Esophagus mucosa (tissue), 1 donor: ENCODE data around the gene FOXF2. TPM values are rescaled to one million over a fixed set of nuclear protein-coding genes. Genes with fewer than 3 reads are reported as not detected.

Experiments
- ATAC-seq: fragments of 200-7000 bp; cut with Tn5 transposase; one replicate; pipeline ENCODE4 v1.9.1; 2020
- total RNA-seq: library from RNA; stranded (reverse); gene quantifications from one replicate; pipeline ENCODE4 v1.2.4, GENCODE V29; 2023
- donor health status: DM: yes; HTN: yes; CAD: no.

FOXF2 gene
- total RNA-seq, 1 donor from 2014 or later, result 0.64 TPM

GRCh38 chr6:1391800-1392309 lies 2.5 kb downstream of the FOXF2 start:
- ATAC-seq, result no peak

DNA sequence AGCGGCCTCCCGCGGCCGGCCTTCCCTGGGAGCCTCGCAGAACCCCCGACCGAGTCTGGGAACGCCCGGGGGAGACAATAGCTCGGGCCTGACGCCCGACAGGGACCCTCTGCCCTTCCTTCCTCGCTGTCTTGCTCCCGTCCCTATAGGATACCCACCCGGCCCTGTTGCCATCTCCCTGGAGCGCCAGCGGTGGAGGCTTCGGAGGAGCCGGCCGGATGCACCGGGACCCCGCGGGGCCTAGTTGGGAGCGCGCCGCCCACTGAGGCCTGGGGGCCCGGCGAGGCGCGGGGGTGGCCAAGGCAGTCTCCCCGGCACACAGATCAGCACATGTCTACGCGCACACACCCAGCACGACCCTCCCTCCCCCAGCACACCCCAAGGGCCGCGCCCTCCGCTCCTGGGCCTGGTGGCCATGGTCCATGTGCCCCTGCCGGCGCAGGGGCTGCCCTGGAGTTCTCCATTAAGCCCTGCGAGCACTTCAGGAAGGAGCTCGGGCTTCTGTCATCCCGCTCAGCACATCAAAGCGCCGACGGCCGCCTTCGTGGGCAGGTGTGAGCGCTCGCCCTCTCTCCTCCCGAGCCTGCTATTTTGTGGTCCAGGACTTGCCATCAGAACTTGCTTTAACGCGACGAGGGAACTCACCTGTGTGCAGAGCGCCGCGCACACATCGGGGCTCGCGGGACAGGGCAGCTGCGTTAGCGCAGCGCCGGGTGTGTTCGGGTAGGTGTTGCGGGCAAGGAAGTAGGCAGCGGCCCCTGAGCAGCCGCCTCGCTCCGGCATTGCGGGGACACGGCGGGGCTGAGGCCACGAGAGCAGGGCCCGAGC lies 3.7 kb downstream of the FOXF2 start:
- no peak for ATAC-seq

- ATAC-seq, result no peak
Observed at GRCh38 chr6:1393641-1394283, 4.4 kb downstream of the FOXF2 start.

- ATAC-seq, result no peak
Observed at GRCh38 chr6:1394514-1395463, 5.4 kb downstream of the FOXF2 start.

- ATAC-seq, result no peak
Observed at GRCh38 chr6:1395506-1395905, 6.1 kb downstream of the FOXF2 start.

GRCh38 chr6:1395941-1396908 lies 6.8 kb downstream of the FOXF2 start:
- no peak for ATAC-seq

GRCh38 chr6:1396952-1397868 lies 7.8 kb downstream of the FOXF2 start:
- peak; percentile 53 for ATAC-seq

DNA sequence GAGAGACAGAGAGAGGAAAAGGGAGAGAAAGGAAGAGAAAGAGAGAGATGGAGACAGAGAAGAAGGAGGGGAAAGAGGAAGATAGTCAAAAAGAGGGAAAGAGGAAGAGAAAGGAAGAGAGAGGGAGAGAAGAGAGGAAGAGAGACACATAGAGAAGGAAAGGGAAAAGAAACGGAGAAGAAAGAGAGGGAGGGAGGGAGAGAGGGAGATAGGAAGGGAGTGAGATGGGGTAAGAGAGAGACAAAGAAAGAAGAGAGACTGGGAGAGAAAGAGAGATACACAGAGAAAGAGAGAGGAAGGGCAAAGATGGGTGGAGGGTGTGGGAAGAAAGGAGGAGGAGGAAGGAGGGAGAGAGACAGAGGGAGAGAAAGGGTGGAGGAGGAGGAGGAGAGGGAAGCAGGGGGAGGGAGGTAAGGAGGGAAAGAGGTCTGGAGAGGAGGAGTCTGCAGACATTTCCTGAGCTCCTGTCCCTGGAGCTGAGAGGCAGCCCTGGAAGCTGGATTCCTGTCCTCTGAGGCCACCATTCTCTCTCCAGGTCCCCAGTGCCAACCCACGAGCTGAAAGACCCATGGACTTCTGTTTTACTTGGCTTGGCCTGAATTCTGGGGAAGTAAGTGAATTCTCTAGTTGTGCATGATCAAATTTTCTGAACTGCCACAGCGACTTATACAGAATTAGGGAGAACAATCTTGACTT lies 9.9 kb downstream of the FOXF2 start:
- ATAC-seq, result no peak

DNA sequence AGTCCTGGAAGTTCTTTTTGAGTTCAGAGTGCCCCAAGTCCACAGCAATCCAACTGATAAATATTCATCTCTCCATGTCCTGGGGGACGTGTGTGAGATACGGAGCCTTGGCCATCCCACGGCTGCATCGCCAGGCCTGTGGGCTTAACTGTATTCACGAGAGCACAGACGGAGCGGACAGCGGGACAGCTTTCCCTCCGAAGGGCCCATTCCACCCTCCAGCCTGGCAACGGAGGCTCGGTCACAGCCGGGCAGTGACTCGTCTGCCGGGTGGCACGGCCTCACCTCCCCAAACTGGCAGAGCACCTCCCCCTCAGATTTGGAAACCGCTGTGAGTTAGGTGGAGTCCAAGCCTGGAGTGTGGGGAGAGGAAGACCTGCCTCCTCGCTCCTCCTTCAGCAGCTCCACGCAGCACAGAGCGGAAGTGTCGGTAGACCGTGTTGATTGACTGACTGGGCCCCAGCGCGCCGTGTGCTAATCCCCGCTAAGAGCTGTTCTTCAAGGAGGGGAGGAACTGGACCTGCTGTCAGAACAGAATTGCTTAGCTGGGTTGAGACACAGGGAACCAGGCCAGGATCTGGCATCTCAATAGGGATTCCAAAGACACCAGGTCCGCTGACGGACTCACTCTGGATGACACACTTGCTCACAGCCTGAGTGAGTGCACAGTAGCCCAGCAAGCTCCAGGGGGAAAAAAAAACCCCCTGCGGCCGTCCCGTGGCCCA lies 10.9 kb downstream of the FOXF2 start:
- no peak for ATAC-seq

GRCh38 chr6:1402369-1402768 lies 13.0 kb downstream of the FOXF2 start:
- ATAC-seq, result no peak

DNA sequence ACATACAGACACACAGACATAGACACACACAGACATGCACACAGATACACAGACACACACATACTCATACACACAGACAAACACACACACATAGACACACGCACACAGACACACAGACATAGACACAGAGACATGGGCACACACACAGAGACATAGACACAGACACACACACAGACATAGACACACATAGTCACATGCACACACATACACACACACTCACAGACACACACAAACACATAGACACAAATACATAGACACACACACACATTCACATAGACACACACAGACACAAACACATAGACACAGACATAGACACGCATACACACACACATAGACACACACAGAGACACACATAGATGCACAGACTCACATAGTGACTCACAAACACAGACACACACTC lies 13.5 kb downstream of the FOXF2 start:
- no peak for ATAC-seq

DNA sequence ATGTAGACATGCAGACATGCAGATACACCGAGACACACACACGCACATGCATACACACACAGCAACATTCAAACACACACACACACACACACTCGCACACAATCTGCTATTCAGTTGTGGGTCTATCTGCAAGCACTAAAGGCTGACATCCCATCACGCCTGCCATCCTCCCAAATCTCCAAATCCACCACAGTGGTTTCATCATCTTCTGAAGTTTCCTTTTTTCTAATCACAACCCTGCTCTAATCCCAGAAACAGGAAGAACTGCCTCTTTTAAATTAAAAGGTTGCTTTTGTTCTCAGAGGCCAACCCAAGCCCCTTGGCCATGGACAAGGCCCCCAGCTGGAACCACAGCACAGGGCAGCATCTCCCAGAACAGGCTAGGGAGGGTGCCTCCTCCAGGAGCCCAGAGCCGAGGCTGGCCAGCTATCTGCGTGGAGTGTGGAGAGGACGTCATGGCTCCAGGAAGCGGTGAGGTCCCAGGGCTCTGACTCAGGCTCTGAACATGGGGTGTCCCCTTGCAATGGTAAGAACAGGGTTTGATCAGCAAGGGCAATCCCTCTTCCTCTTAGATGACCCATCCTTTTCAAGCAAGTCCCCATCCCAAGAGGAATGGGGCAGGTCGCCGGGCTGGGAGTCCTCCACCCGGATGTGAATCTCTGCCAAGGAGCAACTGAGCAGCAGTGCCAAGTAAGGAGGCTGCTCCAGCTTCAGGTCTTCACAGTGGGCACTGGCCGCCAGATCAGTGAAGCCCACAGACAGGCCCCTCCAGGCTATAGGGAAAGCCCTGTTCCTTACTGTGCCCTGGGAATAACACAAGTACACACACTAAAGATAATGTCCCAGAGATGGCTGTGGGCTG lies 14.7 kb downstream of the FOXF2 start:
- ATAC-seq, result no peak

GRCh38 chr6:1404713-1405098 lies 15.3 kb downstream of the FOXF2 start:
- ATAC-seq, result no peak

DNA sequence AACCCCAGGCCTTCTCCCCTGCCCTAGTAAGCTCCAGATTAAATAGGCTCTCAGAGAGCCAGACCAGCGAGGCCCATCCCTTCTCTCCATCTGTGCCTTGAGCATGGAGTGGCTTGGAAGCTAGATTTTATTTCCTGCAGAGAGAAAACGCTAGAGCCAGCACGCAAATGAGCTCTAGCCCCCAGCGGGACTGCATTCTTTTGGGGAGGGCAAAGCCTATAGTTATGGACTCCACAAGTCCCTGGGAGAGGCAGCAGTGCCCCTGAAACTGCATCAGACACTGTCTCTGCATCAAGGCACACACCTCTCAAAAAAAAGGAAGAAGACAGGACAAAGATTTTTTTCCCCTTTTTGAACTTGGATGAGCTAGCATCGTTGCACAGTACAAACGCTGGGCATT lies 15.8 kb downstream of the FOXF2 start:
- no peak for ATAC-seq

DNA sequence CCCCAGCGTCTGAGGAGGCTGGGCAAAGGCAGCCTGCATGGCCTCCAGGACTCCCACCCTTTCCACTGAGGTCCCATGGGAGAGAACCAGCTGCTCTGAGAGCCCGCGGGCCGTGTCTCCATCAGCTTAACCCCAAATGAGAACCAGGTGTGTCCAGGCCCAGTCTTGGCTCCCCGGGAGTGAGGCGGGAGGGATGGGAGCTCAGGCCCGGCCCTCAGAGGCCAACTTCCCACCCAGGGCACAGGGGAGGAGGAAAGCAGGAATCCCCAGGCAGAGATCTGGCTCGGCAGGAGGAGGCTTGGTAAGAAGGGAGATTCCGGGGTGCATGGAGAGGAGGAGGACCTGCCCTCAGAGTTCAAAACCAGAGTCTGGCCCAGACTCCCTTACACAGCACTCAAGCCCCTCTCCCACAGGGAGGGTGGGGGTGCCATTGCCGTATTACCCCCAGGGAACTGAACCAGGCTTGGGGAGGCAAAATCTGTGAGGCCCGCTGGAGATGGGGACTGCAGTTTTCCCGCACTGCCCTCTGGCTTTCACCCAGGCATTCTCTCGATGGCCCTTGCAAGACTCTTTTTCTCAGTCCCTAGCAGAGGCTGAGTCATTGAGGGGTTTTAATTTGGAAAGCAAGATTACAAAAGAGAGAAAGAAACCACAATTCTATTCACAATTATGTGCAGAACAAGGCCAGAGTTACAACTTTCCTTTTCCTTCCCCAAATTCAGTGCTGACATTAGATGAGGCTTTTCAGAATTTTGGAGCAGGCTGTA lies 17.1 kb downstream of the FOXF2 start:
- no peak for ATAC-seq

GRCh38 chr6:1407499-1407990 lies 18.2 kb downstream of the FOXF2 start:
- no peak for ATAC-seq
